ENCODE data around the gene PRUNE2. TPM values are rescaled to one million over a fixed set of nuclear protein-coding genes. Genes with fewer than 3 reads are reported as not detected.

Gene PRUNE2
- polyA plus RNA-seq, 1 of the 3 experiments (the other 2 are of a cell fraction) = 13.0 TPM

DNA sequence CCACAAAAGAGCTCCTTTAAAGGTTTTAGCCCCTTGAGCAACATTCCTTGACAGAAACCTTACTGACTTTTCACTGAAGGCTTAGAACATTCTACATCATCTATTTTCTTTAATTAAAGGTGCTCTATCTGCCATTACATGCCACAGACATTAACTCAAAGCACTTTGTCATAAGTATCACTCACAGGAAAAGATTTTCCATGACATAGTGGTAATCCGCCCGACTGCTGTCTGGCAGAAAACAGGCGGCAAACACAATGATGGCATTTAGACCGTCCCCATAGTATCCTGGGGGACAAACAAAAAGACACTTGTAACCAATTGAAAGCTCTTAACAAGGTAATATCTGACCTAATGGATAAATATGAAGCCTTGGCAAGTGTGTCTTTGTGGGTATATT lies 267.9 kb downstream of the PRUNE2 start (continued):
- TF ChIP-seq MXI1 (IDR thresholded peaks at IDR 0.05; ENCODE audit: low read depth, low read length) = no peak
- TF ChIP-seq CHD2 (IDR thresholded peaks at IDR 0.05; ENCODE audit: low read length, partially characterized antibody) = no peak
- TF ChIP-seq RCOR1 (IDR thresholded peaks at IDR 0.05; ENCODE audit: low read length) = no peak
- TF ChIP-seq, protein P1, sequence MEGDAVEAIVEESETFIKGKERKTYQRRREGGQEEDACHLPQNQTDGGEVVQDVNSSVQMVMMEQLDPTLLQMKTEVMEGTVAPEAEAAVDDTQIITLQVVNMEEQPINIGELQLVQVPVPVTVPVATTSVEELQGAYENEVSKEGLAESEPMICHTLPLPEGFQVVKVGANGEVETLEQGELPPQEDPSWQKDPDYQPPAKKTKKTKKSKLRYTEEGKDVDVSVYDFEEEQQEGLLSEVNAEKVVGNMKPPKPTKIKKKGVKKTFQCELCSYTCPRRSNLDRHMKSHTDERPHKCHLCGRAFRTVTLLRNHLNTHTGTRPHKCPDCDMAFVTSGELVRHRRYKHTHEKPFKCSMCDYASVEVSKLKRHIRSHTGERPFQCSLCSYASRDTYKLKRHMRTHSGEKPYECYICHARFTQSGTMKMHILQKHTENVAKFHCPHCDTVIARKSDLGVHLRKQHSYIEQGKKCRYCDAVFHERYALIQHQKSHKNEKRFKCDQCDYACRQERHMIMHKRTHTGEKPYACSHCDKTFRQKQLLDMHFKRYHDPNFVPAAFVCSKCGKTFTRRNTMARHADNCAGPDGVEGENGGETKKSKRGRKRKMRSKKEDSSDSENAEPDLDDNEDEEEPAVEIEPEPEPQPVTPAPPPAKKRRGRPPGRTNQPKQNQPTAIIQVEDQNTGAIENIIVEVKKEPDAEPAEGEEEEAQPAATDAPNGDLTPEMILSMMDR (IDR thresholded peaks at IDR 0.05) = no peak
- no peak for TF ChIP-seq FOXJ3 (CRISPR knock-in tag; IDR thresholded peaks at IDR 0.05)

DNA sequence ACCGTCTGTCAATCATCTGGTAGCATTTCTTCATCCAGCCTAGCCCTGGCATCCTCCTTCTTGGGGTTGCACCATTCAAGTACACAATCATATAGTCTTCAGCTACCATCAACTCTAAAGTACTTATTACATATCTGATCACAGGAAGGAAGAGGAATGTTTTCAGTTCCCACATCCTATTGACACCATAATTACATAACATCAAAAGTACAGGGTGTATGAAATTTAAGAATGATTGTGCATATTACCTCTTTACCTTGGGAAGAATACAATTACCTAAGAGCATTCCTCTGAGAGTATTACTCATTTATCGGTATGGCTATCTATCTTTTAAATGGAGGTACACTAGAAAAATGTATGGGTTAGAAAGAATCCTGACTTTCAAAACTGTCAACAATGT lies 268.5 kb downstream of the PRUNE2 start:
- Histone ChIP-seq H3K9ac (no peak overlapping the region), H4K20me1 (ENCODE audit: insufficient read depth) (no peaks in the 10 kb centered on the region), H3K4me2 (no peak overlapping the region), H3K79me2 (ENCODE audit: insufficient read depth) (no peaks in the 10 kb centered on the region), H3F3A (replicated peaks; ENCODE audit: insufficient read depth) (no peaks in the 10 kb centered on the region), H3K4me3 (ENCODE audit: low read depth in 2 of 2, low read length in 1 of 2) (no peak overlapping the region), H3K36me3 (replicated peaks in 1 of 2; ENCODE audit: control insufficient read depth in 1 of 2, insufficient read depth in 2 of 2, low read length in 1 of 2) (peaks cover 0 to 6% of the 10 kb centered on the region in 2 experiments), H3K9me3 (no peaks in the 10 kb centered on the region), H3K27ac (ENCODE audit: low read depth in 2 of 2, low read length in 1 of 2) (no peak overlapping the region), H2AFZ (ENCODE audit: low read depth) (no peak overlapping the region), H3K27me3 (ENCODE audit: insufficient read depth) (no peaks in the 10 kb centered on the region), H3K9me2 (no peaks in the 10 kb centered on the region), H3K4me1 (ENCODE audit: control insufficient read depth in 1 of 2, insufficient read depth in 2 of 2, low read depth in 1 of 2, low read length in 1 of 2) (no peaks in the 10 kb centered on the region)
- no peak for DNase-seq
- CTCF ChIA-PET = no interaction called here
- 19% methylated on average over 2 of the region's 2 CpGs for WGBS (ENCODE audit: low lambda C conversion rate)
- no peak for TF ChIP-seq FOXM1 (IDR thresholded peaks at IDR 0.05; ENCODE audit: low read depth)
- no peak for TF ChIP-seq SMC3 (IDR thresholded peaks at IDR 0.05; ENCODE audit: low read depth, low read length)
- TF ChIP-seq, protein P2, sequence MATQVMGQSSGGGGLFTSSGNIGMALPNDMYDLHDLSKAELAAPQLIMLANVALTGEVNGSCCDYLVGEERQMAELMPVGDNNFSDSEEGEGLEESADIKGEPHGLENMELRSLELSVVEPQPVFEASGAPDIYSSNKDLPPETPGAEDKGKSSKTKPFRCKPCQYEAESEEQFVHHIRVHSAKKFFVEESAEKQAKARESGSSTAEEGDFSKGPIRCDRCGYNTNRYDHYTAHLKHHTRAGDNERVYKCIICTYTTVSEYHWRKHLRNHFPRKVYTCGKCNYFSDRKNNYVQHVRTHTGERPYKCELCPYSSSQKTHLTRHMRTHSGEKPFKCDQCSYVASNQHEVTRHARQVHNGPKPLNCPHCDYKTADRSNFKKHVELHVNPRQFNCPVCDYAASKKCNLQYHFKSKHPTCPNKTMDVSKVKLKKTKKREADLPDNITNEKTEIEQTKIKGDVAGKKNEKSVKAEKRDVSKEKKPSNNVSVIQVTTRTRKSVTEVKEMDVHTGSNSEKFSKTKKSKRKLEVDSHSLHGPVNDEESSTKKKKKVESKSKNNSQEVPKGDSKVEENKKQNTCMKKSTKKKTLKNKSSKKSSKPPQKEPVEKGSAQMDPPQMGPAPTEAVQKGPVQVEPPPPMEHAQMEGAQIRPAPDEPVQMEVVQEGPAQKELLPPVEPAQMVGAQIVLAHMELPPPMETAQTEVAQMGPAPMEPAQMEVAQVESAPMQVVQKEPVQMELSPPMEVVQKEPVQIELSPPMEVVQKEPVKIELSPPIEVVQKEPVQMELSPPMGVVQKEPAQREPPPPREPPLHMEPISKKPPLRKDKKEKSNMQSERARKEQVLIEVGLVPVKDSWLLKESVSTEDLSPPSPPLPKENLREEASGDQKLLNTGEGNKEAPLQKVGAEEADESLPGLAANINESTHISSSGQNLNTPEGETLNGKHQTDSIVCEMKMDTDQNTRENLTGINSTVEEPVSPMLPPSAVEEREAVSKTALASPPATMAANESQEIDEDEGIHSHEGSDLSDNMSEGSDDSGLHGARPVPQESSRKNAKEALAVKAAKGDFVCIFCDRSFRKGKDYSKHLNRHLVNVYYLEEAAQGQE (IDR thresholded peaks at IDR 0.05; ENCODE audit: low read depth, low read length) = no peak
- no peak for TF ChIP-seq POLR2AphosphoS5 (IDR thresholded peaks at IDR 0.05; ENCODE audit: low read depth, low read length)
- TF ChIP-seq FOXJ3 (CRISPR knock-in tag; IDR thresholded peaks at IDR 0.05) = no peak
- TF ChIP-seq, protein P3, sequence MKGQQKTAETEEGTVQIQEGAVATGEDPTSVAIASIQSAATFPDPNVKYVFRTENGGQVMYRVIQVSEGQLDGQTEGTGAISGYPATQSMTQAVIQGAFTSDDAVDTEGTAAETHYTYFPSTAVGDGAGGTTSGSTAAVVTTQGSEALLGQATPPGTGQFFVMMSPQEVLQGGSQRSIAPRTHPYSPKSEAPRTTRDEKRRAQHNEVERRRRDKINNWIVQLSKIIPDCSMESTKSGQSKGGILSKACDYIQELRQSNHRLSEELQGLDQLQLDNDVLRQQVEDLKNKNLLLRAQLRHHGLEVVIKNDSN (IDR thresholded peaks at IDR 0.05; ENCODE audit: borderline replicate concordance, low read depth) = no peak
- no peak for TF ChIP-seq TCF12 (IDR thresholded peaks at IDR 0.05)
- no peak for TF ChIP-seq RFX5 (IDR thresholded peaks at IDR 0.05; ENCODE audit: low read length)
- TF ChIP-seq, protein P4, sequence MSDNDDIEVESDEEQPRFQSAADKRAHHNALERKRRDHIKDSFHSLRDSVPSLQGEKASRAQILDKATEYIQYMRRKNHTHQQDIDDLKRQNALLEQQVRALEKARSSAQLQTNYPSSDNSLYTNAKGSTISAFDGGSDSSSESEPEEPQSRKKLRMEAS (IDR thresholded peaks at IDR 0.05; ENCODE audit: low read depth) = no peak
- TF ChIP-seq TEAD4 (IDR thresholded peaks at IDR 0.05; ENCODE audit: borderline replicate concordance, insufficient read depth) = no peak
- no peak for TF ChIP-seq JUND (IDR thresholded peaks at IDR 0.05)
- no peak for TF ChIP-seq RXRA (IDR thresholded peaks at IDR 0.05; ENCODE audit: borderline replicate concordance, low read depth)
- TF ChIP-seq, protein P5, sequence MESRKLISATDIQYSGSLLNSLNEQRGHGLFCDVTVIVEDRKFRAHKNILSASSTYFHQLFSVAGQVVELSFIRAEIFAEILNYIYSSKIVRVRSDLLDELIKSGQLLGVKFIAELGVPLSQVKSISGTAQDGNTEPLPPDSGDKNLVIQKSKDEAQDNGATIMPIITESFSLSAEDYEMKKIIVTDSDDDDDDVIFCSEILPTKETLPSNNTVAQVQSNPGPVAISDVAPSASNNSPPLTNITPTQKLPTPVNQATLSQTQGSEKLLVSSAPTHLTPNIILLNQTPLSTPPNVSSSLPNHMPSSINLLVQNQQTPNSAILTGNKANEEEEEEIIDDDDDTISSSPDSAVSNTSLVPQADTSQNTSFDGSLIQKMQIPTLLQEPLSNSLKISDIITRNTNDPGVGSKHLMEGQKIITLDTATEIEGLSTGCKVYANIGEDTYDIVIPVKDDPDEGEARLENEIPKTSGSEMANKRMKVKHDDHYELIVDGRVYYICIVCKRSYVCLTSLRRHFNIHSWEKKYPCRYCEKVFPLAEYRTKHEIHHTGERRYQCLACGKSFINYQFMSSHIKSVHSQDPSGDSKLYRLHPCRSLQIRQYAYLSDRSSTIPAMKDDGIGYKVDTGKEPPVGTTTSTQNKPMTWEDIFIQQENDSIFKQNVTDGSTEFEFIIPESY (IDR thresholded peaks at IDR 0.05; ENCODE audit: borderline replicate concordance, low read depth) = no peak
- POLR2A ChIA-PET = no interaction called here
